ENCODE data around the gene CFAP65. TPM values are rescaled to one million over a fixed set of nuclear protein-coding genes. Genes with fewer than 3 reads are reported as not detected.

The CFAP65 gene
- 0.63 TPM for total RNA-seq

GRCh38 chr2:219041252-219041651 lies at the start of gene CFAP65:
CFAP65 (minus strand) TSS chr2:219041516; CDS start chr2:219039048, 2,468 bp downstream.

GRCh38 chr2:219060821-219061791 lies 19.8 kb upstream of the CFAP65 start, which contains the start of gene IHH:
IHH (minus strand) TSS chr2:219060921; CDS start chr2:219060467, 454 bp downstream.

GRCh38 chr2:218993345-218994315 lies 47.7 kb downstream of the CFAP65 start, which contains the start of gene CRYBA2:
CRYBA2 (minus strand) TSS chr2:218993422; CDS start chr2:218993176, 246 bp downstream.

GRCh38 chr2:218985021-218985324 lies 56.3 kb downstream of the CFAP65 start, which contains the start of gene FEV:
FEV (minus strand) TSS chr2:218985184; CDS start chr2:218985075, 109 bp downstream.

GRCh38 chr2:218959141-218959731 lies 82.1 kb downstream of the CFAP65 start, which contains the start of gene CDK5R2:
CDK5R2 (plus strand) TSS chr2:218959666; CDS start chr2:218959821, 155 bp downstream.

Small RNA genes lying within 50 kb of the gene (small RNA-seq; reads per million reads assigned to genes)
- not detected for gene MIR3131 (ENCODE audit: low replicate concordance)
- gene MIR375 (ENCODE audit: low replicate concordance) = 36.9 reads per million, percentile 93 among the genes with 10 or more reads in this experiment

Other genes with a start within 250 kb of the CFAP65 start
- gene PRKAG3, start 209.7 kb downstream of the CFAP65 start, total RNA-seq = not detected
- not detected for gene WNT6, start 181.7 kb downstream of the CFAP65 start, total RNA-seq
- not detected for gene WNT10A, start 160.7 kb downstream of the CFAP65 start, total RNA-seq
- gene CDK5R2, start 81.8 kb downstream of the CFAP65 start, total RNA-seq = 11.9 TPM
- not detected for gene FEV, start 56.3 kb downstream of the CFAP65 start, total RNA-seq
- not detected for gene CRYBA2, start 48.1 kb downstream of the CFAP65 start, total RNA-seq
- not detected for gene IHH, start 19.4 kb upstream of the CFAP65 start, total RNA-seq
- gene NHEJ1, start 119.3 kb upstream of the CFAP65 start, total RNA-seq = 12.2 TPM
- gene SLC23A3, start 128.5 kb upstream of the CFAP65 start, total RNA-seq = 0.63 TPM
- gene CNPPD1, start 135.4 kb upstream of the CFAP65 start, total RNA-seq = 27.5 TPM
- 68.9 TPM for gene RETREG2, start 136.8 kb upstream of the CFAP65 start, total RNA-seq
- 17.5 TPM for gene ZFAND2B, start 165.3 kb upstream of the CFAP65 start, total RNA-seq
- gene ABCB6, start 177.4 kb upstream of the CFAP65 start, total RNA-seq = 47.9 TPM
- gene ATG9A, start 188.1 kb upstream of the CFAP65 start, total RNA-seq = 31.9 TPM
- 79.2 TPM for gene ANKZF1, start 188.3 kb upstream of the CFAP65 start, total RNA-seq
- 3.4 TPM for gene GLB1L, start 203.9 kb upstream of the CFAP65 start, total RNA-seq
- 16.9 TPM for gene STK16, start 204.0 kb upstream of the CFAP65 start, total RNA-seq
- gene TUBA4B, start 211.7 kb upstream of the CFAP65 start, total RNA-seq = not detected
- gene TUBA4A, start 212.4 kb upstream of the CFAP65 start, total RNA-seq = 0.94 TPM
- 103 TPM for gene DNAJB2, start 237.8 kb upstream of the CFAP65 start, total RNA-seq

All from parietal lobe (tissue), 2 donors.